ENCODE data around the gene PHTF2. TPM values are rescaled to one million over a fixed set of nuclear protein-coding genes. Genes with fewer than 3 reads are reported as not detected.

PHTF2 gene
- total RNA-seq, 1 donor from 2014 or later, result 34.3 TPM

GRCh38 chr7:77933394-77933793 is 134.8 kb downstream of the PHTF2 start:
- DNase-seq, result no peak

GRCh38 chr7:77935652-77936348 is 137.2 kb downstream of the PHTF2 start:
- no peak for DNase-seq

GRCh38 chr7:77940647-77941046 is 142.1 kb downstream of the PHTF2 start:
- DNase-seq, result peak; percentile 59

GRCh38 chr7:77942431-77942830 is 143.9 kb downstream of the PHTF2 start:
- no peak for DNase-seq

GRCh38 chr7:77944183-77945182 is 145.9 kb downstream of the PHTF2 start:
- DNase-seq, result no peak

GRCh38 chr7:77950548-77950947 is 152.0 kb downstream of the PHTF2 start:
- no peak for DNase-seq

GRCh38 chr7:77954773-77955555 is 156.4 kb downstream of the PHTF2 start:
- DNase-seq, result no peak

GRCh38 chr7:77958436-77958835 is 159.9 kb downstream of the PHTF2 start:
- DNase-seq, result no peak

- no peak for DNase-seq
Observed at GRCh38 chr7:77959080-77959479, 160.5 kb downstream of the PHTF2 start.

- no peak for DNase-seq
Observed at GRCh38 chr7:77960336-77960735, 161.8 kb downstream of the PHTF2 start.

- DNase-seq, result no peak
Observed at GRCh38 chr7:77967429-77967828, 168.9 kb downstream of the PHTF2 start.

GRCh38 chr7:77971726-77972125 is 173.2 kb downstream of the PHTF2 start:
- no peak for DNase-seq

- no peak for DNase-seq
Observed at GRCh38 chr7:77975672-77976480, 177.3 kb downstream of the PHTF2 start.

- no peak for DNase-seq
Observed at GRCh38 chr7:77979219-77979618, 180.6 kb downstream of the PHTF2 start.

GRCh38 chr7:77980087-77980713 is 181.6 kb downstream of the PHTF2 start:
- DNase-seq, result no peak

- no peak for DNase-seq
Observed at GRCh38 chr7:77982926-77983550, 184.5 kb downstream of the PHTF2 start.

- no peak for DNase-seq
Observed at GRCh38 chr7:77983973-77984372, 185.4 kb downstream of the PHTF2 start.

GRCh38 chr7:77985232-77985973 is 186.8 kb downstream of the PHTF2 start:
- no peak for DNase-seq

- DNase-seq, result peak; percentile 9
Observed at GRCh38 chr7:77985974-77986339, 187.4 kb downstream of the PHTF2 start.

- DNase-seq, result peak; percentile 12
Observed at GRCh38 chr7:77989981-77990566, 191.5 kb downstream of the PHTF2 start.
